Stimulated activated CD8-positive, alpha-beta memory T cell treated with anti-CD3 and anti-CD28 coated beads, Interleukin-4, amount 100 ng/mL, for 1 hour (primary cell): Measurements from ENCODE around the gene ADAM12.

Experiments
- DNase-seq, 2 donors: peaks; one replicate each; pipeline ENCODE4 v3.0.0-alpha.2; 2020; ENCODE audit warnings: low read depth in 2 of 2, low spot score in 1 of 2

Gene ADAM12

DNA sequence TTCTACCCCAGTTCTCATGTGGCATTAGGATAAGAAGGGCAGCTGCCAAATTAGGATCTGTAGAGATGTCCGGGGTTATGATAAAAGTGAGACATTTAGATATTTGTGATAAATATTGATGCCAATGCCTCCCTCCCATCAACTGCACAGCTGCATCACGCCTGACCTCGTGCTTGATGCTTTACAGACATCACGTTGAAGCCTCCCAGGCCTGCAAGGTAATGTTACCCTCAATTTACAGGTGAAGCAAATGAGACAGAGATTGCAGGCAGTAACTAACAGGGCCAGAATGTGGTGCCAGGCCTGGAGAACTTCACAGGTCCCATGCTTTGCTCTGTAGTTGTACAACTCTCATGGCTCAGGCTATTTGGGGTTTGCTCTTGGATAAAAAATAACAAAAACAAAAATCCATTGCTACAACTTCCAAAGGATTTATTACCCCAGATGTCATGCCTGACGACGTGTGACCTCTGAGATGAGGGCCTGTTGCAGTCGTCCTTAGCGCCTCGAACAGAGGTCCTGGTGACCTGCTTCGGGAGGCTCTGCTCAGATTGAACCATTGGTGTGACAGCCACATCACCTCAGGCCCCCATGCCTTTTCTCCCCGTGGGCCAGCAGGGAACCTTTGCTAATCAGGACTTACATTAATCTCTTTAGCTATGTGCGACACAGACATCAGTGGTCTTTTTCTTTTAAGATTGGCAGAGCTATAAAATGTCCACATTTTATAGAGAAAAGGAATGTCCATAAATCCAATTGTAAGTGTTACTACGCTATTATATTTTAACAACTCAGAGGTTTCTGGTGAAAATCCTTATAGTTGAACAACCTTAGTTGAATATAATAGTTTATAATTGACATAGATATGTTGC is 169.3 kb downstream of the ADAM12 start:
- DNase-seq: no peak

DNA sequence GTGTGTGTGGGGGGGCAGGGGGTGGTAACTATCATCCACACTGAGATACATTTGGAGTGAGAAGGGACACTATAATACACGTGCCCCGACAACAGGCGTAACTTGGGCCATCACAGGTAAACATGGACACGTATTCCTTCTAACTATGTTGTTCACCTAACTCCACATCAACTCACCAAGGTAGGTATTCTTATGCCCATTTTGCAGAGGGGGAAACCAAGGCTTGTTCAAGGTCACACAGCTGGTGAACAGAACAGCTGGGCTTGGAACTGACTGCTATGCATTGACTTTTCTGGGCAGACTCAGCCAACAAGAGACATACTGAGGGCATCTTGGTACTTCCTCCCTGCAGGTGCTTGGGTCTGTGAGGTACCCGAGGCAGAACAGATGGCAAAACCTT is 170.1 kb downstream of the ADAM12 start:
- no peak for DNase-seq

DNA sequence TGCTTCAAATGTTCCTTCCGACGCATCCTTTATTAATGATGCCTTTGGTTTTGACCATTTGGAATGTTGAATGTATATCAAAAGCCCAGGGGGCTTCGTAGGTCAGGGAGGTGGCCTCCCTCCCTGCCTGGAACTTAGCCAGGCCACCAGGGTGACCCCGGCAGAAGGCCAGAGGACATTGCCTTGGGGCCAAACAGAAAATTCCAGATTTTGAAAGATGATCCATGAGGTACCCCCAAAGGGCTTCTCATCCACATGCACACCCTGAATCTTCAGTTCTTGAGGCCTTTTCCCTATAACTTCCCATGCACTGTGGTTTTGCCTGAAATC is 171.7 kb downstream of the ADAM12 start:
- no peak for DNase-seq

DNA sequence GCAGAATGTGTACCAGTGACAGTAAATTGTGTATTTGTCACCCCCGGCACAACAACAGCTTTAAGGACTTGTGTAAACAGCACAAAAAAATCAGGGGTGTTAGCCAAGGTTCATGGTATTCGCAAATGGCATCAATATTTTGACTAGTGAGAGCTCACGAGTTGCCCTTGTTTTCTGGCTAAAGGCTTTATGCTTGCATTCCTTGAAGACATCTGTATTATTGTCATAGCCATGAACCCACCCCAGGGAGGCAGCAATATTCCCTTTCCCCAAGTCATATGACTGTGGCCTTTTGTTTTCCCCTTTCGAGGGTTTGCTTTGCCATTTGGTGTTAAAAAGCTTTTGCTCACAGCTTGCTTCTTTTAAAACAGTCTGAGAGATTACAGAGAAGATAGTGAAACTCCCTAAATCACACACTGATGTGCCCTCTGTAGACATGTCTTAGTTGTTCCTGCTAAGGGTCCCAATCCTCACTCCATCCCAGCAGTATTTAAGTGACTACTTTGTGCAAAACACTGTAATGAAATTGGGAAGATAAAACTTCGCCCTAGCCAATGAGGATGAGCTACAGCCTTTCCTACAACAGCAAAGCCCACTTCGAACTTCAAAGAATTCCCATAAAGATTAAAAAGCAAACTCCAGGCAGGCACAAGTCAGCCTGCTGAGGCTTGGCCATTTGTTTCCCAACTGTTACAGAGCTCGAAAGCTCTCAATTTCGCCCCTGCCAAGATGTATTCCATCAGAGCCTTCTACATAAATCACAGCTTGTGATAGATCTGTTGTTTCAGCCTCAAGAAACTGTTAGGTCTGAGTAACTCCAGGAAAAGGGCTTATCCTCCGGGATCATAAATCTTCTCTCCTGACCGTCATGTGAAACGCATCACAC is 172.3 kb downstream of the ADAM12 start:
- no peak for DNase-seq

DNA sequence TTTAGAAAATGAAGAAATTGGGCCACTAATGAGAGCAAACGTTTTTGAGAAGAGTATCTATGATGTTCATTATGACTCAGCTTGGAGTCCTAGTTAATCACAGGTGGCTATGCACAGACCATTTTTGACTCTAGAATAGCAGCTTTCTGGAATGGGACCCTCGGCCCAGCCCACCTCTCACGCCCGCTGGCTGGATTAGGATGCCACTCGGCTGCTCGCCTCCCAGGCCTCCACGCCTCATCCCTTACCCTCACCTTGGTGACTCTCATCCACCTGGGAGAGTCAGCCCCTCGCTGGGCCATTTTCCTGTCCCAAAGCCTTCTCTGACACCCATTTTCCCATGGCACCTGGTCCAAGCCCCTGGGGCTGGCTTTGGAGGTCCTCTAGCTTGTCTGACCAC is 173.6 kb downstream of the ADAM12 start:
- no peak for DNase-seq

DNA sequence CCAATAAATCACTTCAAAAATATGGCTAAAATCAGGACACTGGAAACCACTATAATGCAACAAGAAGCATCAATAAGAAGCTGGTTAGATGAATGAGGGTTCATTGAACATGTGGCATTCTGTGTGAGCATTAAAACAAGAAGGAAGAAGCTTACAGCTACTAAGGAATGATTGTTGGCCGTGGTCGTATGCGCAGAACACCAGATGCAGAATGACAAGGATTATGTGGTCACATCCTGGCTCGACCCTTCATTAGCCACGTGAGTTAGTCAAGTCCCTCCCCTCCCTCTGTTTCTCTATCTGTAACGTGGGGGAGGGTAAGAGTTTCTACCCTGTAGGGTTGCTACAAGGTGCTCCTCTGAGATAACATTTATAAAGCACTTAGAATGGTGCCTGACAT is 174.3 kb downstream of the ADAM12 start:
- DNase-seq: no peak

DNA sequence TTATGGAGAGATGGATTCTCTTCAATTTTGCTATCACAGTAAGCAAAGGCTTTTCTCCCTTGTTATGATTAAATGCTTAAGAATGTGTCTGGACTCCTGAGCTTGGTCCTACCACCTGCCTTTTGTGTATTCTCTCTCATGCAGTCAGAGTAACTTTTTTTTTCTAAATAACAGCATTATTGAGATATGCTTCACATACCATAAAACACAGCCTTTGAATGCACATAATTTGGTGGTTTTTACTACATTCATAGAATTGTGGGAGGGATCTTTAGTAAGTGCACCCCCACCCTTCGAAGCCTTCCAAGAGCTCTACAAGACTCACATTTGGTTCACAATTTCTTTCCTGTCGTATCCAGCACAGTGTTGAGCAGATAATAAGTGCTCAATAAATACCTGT is 175.5 kb downstream of the ADAM12 start:
- DNase-seq: no peak

DNA sequence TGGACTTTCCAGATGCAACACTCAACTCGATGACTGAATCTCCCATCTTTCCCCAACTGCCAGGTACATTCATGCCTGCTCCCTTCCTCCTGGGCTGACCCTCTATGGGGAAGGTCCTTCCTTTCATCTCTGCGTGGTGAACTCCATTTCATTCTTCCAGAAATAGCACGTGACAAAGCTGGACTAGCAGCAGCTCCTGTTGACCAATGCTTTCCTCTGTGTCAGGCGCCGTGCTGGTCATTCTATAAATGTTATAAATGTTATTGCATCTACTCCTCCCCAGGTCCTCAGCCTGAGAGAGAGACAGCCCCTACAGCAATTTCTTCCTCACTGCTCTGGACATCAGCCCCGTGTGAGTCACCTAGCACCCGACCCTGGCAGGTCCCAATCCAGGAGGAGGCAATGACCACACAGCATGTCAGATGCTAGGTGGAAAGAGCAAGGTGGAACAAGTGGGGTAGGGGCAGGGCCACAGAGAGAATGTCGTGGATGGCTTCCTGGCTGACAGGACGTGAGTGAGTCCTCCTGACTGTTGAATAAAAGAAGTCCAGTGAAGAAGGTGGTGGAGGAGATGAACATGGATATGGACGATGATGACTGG is 178.1 kb downstream of the ADAM12 start:
- no peak for DNase-seq

DNA sequence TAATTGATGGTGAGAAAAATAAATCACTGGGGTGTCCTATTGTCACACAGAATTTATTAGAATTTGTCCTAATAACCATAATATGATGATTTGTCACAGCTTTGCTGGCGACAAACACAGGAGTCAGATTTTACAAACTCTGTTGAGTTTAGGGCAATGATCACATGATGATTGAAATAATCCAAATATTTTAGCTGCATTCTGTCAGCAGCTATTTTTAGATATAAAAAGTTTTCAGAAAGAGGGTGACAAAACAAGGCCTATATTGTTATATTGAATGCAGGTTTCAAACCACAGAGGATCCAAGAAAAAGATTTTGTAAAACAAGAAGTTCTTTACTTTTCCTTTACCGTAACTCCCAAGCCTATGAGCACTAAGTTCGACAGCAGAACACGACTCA is 178.8 kb downstream of the ADAM12 start:
- no peak for DNase-seq

DNA sequence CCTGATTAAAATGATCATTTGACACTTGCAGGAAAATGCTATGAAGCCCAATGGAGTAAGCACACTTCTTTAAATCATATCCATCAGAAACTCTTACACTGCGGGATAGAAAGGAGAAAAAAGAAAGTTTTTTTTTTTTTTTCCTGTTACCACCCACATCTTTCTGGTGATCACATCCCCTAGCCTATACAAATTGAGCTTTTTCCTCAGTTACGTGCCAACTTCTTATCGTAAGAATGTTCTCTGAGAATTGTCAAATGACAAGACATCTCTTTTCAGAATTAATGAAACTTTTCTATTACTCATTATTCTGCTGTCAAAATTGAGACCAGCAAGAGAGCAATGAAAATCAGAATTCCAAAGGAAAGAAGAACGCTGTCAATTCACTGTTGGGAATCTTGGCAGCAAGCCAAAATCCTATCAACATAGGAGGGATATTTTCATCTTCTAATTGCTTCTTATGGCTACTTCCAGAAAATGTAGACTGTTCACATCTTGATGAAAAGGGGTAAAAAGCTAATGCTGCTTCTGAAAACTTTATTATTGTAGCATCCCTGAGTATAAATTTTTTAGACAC is 179.5 kb downstream of the ADAM12 start:
- no peak for DNase-seq

DNA sequence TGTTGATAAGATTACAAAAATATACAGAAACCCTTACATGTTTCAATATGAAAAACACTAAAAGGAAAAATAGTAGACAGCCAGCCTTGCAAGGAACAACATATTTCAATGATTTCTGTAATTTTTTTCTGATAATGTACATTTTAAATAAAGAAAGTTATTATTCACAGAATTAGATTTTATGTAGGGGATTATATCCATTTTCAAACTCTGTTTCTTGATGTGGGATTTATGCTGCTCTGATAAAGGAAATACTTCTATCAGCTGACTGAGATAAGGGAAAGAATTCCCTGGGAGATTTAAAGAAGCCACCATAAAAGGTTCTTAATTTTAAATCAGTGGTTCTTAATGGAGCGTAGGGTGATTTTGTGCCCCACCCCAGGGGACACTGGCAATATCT is 180.4 kb downstream of the ADAM12 start:
- DNase-seq: no peak

DNA sequence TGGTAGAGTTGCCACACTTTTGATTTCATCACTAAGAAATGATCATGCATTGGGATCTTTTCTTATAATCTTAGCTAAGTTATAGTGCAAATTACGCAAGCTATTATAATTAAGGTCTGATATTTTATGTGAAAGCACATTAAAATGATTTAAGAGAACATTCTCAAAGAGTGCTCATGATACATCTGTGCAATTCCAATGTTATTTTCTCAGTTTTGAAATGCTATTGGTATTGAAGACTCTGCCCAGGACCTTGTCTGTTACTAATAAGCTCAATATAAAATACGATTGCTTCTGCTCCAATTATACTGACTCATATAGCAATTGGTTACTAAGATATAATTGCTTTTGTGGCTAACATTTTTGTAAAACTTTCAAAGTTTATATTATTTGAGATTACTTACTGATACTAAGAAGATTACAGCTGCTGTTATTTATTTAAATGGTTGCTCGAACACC is 180.9 kb downstream of the ADAM12 start:
- DNase-seq: no peak

DNA sequence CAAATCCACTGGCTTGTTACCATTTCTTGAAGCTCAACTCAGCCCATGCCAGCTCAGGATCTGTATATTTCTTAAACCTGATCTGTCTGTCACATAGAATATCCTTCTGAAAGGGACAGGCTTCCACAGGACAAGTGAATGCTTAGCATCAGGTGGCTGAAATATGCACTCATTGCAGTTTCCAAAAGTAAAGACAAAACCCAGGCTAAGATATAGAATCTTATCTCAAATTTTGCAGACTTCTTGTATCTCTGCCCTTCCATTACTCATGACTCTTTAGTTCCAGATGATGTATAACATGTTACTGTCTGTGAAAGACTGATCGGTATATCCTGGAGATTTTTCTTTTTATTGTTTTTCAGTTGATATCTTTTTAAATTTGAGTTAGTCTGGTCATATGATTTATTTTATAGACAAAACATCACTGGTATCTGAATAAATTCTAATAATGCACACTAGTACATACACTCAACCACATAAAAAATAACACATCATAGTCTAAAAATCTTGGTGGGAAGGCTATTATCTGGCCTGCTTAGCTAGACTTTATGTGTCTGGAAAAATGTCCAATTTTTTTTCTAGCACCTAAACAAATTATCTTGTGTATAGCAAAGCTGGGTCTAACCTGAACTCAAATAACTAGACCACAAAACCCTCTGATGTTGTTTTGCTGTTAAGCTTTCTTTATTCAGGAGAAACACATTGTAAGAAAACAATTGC is 182.6 kb downstream of the ADAM12 start:
- DNase-seq: no peak

DNA sequence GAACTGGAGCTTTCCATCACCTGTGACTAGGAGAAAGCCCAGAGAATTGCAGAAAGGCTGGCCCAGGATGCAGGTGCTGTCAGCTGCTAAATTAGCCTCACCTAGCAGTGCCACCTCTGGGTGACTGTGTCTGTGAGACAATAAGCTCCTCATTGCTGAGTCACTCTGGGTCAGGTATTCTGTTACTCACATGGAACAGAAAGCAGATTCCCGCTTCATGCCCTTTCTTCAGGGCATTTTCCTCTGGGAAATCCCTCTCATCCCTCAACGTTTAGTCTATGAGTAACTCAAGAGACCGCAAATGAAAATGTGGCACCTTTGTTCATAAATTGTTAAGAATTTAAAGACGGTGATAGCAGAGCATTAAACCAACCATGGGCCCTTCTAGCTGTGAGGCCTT is 184.0 kb downstream of the ADAM12 start:
- no peak for DNase-seq

DNA sequence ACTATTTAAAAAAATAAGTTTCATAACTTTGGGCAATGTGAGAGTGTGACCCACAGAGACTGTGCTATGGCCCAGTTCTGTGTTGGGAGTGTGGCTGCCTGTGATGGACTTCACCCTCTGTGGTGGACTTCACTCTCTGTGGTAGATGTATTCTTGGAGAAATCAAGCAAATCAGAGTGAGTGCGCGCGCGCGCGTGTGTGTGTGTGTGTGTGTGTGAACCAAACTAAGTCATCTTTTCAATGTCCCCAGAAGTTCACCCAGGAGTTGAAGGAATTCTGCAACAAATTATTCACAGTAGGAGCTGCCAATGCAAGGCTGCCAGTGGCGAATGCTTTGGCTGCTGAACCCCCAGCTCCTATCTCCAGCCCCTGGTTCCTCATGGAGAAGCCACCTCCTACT is 184.5 kb downstream of the ADAM12 start:
- DNase-seq: no peak

DNA sequence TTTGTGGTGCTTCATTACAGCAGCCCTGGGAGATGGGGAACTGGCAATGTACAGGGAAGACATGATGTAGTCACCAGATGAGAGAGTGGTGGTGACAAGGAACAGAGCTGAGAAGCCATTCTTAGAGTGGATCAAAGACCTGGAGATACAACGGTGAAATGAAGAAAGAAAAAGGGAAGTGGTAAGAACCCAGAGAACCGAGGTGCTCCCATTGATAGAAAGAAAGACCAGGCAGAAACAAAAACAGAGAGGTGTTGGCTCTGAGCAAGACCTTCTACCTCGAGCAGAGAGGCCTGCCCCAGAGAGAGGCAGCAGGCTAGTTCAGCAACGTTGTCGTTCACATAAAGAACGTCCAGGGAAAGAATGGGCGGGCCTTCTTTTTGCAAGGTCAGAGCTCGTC is 186.7 kb downstream of the ADAM12 start:
- DNase-seq: no peak

DNA sequence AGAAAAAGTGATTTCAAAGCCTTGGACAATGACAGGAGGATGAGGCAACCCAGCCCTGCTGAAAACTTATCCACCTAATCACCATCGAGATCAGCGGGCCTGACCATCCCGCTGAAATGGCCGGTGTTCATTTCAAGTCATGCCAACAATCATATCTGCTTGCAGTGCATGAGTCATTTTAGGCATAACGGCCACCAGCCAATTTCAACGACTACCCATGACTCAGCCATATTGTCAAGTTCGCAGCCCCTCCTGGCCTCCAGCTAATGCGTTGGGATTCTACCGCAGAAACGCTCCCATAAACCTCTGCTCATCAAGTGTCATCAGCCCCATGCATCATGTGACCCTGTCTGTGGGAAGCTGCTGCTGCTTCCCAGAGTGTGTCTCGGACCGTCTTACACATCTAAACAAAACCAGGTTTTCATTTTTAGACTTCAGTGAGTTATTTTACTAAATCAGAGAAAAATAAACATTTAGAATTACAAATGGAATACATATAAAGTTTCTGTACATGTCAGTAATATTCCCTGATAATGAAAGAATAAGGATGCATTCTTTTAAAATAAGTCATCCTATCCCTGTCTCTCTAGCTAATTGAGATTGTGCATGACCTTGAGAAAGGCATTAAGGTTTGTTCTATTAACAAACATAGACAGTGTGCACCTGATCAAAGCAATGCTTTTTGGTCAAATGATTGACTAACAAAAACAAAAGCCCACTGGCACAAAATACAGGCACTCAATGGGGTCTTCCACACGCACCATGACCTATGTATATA is 188.9 kb downstream of the ADAM12 start:
- no peak for DNase-seq

DNA sequence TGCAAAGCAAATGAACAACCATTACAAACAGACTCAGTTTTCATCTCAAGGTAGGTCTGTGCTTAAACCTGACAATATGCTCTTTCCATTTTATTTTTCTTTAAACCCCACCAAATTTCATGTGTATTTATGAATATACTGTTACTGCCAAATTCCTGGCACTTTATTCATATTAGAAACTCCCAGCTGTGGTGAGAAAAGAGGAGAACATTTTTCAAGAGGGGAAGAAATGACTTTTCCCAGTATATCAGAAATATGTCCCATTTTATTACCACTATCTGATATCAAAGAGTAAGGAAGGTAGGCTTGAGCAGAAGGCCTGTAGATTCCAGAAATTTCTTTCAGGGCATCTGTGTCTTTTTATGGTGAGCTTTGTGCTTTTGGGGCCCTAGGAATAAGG is 189.6 kb downstream of the ADAM12 start:
- no peak for DNase-seq

DNA sequence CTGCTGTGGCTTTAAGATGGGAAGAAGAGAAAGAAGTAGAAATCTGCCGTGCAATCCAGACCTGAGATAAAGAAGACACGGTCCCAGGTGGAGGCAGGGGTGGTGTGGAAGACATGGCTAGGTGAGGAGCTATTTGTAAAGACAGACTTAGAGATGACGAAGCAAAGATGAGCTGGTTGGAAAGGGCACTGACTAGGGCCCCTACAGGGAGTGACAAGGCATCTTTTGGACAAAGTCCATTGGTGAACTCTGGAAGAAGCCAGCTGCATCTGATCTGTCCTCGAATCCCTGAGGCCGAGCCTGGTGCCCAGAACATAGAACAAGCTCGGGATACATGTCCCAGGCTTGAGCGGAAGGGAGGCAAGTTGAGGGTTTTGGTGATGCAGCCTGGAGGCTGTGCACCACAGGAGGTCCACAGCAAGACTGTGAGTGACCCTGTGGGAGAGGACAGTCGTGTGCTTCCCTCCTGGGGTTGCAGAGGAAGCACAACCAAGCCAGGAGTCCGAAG is 191.2 kb downstream of the ADAM12 start:
- no peak for DNase-seq

DNA sequence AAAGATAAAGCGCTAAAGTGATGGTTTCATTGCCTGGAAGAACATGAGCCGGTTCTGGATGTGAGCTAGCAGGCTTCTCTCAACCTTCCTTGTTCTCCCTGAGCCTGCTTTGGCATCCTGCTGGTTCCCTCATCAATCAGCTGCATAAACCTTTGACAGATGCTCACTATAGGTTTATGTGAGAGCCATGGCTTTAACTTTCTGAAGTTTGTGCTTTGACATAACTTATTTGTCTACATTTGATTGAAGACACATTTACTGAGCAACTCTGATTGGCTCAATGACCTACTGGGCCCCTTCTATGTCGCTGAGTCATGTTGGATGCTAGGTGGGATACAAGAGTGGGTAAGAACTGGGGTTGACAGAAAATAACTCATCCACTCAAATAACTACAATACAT is 192.0 kb downstream of the ADAM12 start:
- DNase-seq: no peak
